SIG-M5 (cell line): ENCODE measurements around the gene DHRS4.
"Not testable (repeated sequence)": the region's sequence is repeated elsewhere in the genome, so short reads cannot be mapped to it uniquely, and the experiment has no call there.

Experiments
- DNase-seq: peaks from one replicate; lab custom pipeline; 2025; lab: John Stamatoyannopoulos, UW

The DHRS4 gene

DNA sequence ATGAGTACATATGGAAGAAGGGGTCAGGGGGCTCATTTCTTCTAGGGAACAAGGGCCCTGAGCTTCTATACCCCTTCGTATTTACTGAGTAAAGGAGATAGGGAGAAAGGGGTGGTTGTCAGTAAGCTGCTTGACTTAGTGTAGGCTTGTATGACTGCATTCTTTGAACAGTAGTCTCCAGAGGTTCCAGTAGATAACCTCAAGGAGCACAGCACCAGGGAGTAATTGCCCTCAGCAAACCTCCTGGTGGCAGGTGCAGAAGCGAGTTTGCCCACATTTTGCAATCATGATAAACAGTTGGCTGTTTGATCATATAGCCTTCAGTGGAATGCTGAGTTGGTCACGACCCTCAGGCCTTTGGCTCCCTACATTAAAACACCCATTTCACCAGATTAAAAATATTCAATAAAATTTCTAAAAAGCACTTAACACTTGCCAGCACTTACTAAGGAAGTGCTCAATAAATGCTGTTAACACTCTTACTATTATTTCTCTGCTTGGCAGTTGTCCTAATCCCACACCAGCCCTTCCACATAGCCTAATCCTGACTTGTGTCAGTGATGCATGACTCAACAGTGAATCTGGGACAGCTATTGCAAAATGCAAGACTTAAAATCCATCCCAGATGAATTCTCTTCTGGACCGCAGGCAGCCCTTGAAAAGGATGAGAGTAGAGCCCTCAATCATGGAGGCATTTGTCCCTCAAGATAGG, 31.5 kb downstream of the DHRS4 start:
- no peak for DNase-seq

- DNase-seq = not testable (repeated sequence)
Observed at GRCh38 chr14:23988223-23988606, 34.6 kb downstream of the DHRS4 start.

DNA sequence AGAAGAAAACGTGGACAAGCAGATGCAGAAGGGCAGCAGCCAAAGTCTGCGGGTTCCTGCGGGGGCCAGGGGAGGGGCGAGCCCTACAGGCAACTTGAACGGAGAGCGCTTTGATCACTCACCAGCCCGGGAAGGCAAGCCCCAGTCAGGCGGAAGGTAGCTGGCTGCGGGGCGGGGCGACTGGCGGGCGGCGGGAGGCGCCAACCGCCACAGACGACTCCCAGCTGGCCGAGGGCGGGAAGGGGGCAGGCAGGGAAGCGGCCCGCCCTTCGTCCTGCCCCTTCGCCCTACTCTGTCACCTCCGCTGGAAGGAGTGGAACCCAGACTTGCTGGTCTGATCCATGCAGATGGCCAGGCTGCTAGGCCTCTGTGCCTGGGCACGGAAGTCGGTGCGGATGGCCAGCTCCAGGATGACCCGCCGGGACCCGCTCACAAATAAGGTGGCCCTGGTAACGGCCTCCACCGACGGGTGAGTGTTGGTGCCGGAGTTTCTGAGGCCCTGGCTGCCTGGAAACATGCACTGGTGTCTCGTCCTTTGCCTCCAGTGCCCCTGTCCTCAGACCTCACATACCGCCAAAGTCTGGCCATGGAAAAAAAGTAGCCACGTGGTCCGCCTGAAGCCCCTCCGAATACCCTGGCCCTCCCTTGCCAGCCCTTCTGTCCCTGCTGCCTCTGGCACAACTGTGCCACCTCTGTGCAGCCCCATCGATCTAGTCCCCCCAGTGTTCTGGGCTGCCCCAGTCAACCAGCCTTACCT, 35.2 kb downstream of the DHRS4 start, which contains the start of gene DHRS4L2:
TSS of gene DHRS4L2 (plus strand) at position 323 of the 757 bp plus-strand sequence. CDS start at position 342, 19 bp downstream.
- DNase-seq = peak; percentile 15

GRCh38 chr14:23989734-23990445, 36.3 kb downstream of the DHRS4 start:
- DNase-seq = not testable (repeated sequence)

DNA sequence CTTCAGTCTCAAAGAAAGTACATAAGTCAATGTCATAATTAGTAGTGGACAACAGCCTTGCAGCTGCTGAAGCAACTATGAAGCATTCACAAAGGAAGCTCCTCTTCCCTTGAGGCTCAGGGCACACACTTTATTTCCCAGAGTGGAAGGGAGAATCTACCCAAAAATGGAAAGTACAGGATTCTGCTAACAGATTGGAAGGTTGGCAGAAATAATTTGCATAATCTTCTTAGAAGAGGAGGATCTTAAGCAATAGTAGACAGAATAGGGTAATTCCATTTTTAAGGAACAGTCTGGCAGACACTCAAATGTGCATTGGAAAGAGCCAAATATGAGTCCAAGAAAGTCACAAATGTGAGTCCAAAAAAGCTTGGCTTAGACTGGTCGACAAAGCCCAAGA, 37.4 kb downstream of the DHRS4 start:
- not testable (repeated sequence) for DNase-seq

- DNase-seq = not testable (repeated sequence)
Observed at GRCh38 chr14:23993042-23993441, 39.5 kb downstream of the DHRS4 start.

- DNase-seq = not testable (repeated sequence)
Observed at GRCh38 chr14:23996009-23996408, 42.4 kb downstream of the DHRS4 start.

GRCh38 chr14:23996825-23997224, 43.3 kb downstream of the DHRS4 start:
- DNase-seq = not testable (repeated sequence)

- DNase-seq = not testable (repeated sequence)
Observed at GRCh38 chr14:23999640-24000039, 46.1 kb downstream of the DHRS4 start.

DNA sequence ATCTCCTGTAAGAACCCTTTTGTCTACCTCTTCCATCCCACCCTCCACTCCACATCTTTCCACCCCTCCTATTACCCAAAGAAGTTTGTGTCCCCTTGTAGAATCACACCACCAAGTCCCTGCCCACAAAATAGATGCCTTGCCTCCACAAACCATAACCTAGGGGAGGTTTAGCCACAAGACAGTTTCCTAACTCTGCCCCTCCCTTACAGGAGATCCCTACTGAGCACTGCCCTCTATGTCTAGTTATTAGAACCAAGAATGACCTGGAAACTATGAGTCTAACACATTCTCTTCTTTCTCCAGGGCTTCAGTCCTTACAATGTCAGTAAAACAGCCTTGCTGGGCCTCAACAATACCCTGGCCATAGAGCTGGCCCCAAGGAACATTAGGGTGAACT, 47.5 kb downstream of the DHRS4 start:
- DNase-seq = not testable (repeated sequence)

GRCh38 chr14:24001679-24002078, 48.1 kb downstream of the DHRS4 start:
- not testable (repeated sequence) for DNase-seq

GRCh38 chr14:24006471-24006816, 52.9 kb downstream of the DHRS4 start:
- DNase-seq = not testable (repeated sequence)

DNA sequence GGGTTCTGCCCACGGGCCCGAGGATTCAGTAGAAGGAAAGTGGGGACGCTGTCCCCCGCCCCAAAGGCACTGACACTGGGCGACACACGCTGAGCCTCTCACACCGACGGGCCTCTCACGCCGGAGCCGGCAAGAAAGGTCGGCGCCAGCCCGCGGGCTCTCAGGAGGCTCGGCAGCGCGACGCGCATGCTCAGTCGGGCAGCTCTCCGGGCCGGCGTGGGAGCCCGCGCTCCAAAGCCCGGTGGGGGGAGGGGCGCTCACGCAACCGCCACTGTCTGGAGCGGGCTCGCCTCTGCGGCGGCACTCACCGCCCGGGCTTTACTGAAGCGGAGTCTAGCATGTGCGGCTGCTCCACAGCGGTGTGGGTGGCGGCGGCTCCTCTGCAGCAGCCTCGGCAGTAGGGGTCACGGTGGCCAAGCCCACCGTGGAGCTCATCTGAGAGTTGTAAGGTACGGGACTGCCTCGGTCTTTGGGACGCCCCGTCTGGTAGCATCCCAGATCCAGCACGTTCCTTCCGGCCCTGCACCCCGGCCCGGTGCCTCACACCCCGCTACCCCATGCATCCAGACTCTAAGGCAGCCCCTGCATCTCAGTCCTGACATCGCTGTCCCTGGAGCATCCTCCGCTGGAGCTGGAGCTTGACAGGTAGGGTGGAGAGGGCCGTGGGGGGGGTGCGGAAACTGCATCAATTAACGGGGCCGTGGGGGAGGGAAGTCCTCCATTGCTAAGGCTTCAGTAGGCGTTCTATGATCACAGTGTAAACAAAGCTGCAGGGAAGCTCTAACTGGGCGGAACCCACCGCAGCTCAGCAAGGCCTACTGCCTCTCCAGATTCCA, 53.5 kb downstream of the DHRS4 start:
- not testable (repeated sequence) for DNase-seq

- DNase-seq = no peak
Observed at GRCh38 chr14:24011051-24011450, 57.5 kb downstream of the DHRS4 start.

- not testable (repeated sequence) for DNase-seq
Observed at GRCh38 chr14:24012726-24013273, 59.2 kb downstream of the DHRS4 start.

GRCh38 chr14:24013654-24014514, 60.3 kb downstream of the DHRS4 start:
- DNase-seq = no peak

GRCh38 chr14:24015745-24016144, 62.2 kb downstream of the DHRS4 start:
- not testable (repeated sequence) for DNase-seq
